Neuronal stem cell (in vitro differentiated cells): ENCODE measurements around the gene LTBP1.

ENCODE experiments used
- DNase-seq: peaks from one replicate; pipeline ENCODE4 v3.0.0-alpha.2; 2013; ENCODE audit warnings: low spot score
- H2AFZ ChIP-seq: one replicate; pipeline ENCODE4 v1.6.1; 2013; ENCODE audit warnings: mild to moderate bottlenecking, low read length, inconsistent platforms
- H2AK5ac ChIP-seq: 2 replicates; pipeline ENCODE4 v1.6.1; 2013; ENCODE audit warnings: low read depth, mild to moderate bottlenecking, inconsistent platforms, low read length, moderate library complexity, mixed read lengths
- H2BK120ac ChIP-seq: 2 replicates; pipeline ENCODE4 v1.6.1; 2013; ENCODE audit warnings: low read depth, mild to moderate bottlenecking, inconsistent platforms, low read length, moderate library complexity, mixed read lengths
- H2BK12ac ChIP-seq: one replicate; pipeline ENCODE4 v1.6.1; 2013; ENCODE audit warnings: low read length, inconsistent platforms
- H2BK15ac ChIP-seq: 2 replicates; pipeline ENCODE4 v1.6.1; 2013; ENCODE audit warnings: mild to moderate bottlenecking, low read length, inconsistent platforms, mixed read lengths
- H2BK5ac ChIP-seq: one replicate; pipeline ENCODE4 v1.6.1; 2013; ENCODE audit warnings: inconsistent platforms, mild to moderate bottlenecking, low read length, moderate library complexity
- H3K14ac ChIP-seq: one replicate; pipeline ENCODE4 v1.6.1; 2013; ENCODE audit warnings: low read length, inconsistent platforms
- H3K18ac ChIP-seq: 2 replicates; pipeline ENCODE4 v1.6.1; 2013; ENCODE audit warnings: low read length, inconsistent platforms
- H3K23ac ChIP-seq: 2 replicates; pipeline ENCODE4 v1.6.1; 2013; ENCODE audit warnings: low read depth, mild to moderate bottlenecking, mixed read lengths, low read length, inconsistent platforms; ENCODE audit not compliant: poor library complexity
- H3K27ac ChIP-seq: replicated peaks from 3 replicates; pipeline ENCODE4 v1.5.1; 2013; ENCODE audit warnings: low read length, inconsistent platforms
- H3K27me3 ChIP-seq, 3 experiments: 2 replicates each; pipeline ENCODE4 v1.6.1; 2013; ENCODE audit warnings: low read length in 3 of 3, mild to moderate bottlenecking in 2 of 3, inconsistent platforms in 1 of 3, low read depth in 1 of 3, mixed read lengths in 1 of 3, moderate library complexity in 1 of 3; ENCODE audit not compliant: control insufficient read depth in 3 of 3, insufficient read depth in 3 of 3
- H3K36me3 ChIP-seq, 2 donors: replicated peaks in 1 of 2; 2 replicates each; pipeline ENCODE4 v1.6.1; 2013; ENCODE audit warnings: low read length in 2 of 2; ENCODE audit not compliant: control insufficient read depth in 2 of 2, insufficient read depth in 2 of 2
- H3K4ac ChIP-seq: 2 replicates; pipeline ENCODE4 v1.6.1; 2013; ENCODE audit warnings: inconsistent platforms, mild to moderate bottlenecking, low read length, moderate library complexity
- H3K4me1 ChIP-seq, 2 donors: 1 replicate in 1 of 2; 2 replicates in 1 of 2; pipeline ENCODE4 v1.6.1; 2013; ENCODE audit warnings: low read length in 2 of 2, low read depth in 1 of 2; ENCODE audit not compliant: control insufficient read depth in 2 of 2, insufficient read depth in 1 of 2
- H3K4me2 ChIP-seq: one replicate; pipeline ENCODE4 v1.6.1; 2013; ENCODE audit warnings: mild to moderate bottlenecking, low read length, inconsistent platforms; ENCODE audit not compliant: insufficient read depth, poor library complexity, severe bottlenecking
- H3K4me3 ChIP-seq, 2 donors: 2 replicates each; pipeline ENCODE4 v1.5.1; 2013; ENCODE audit warnings: low read length in 2 of 2, mild to moderate bottlenecking in 2 of 2, inconsistent platforms in 1 of 2, moderate library complexity in 1 of 2
- H3K79me1 ChIP-seq: one replicate; pipeline ENCODE4 v1.6.1; 2013; ENCODE audit warnings: low read depth, mild to moderate bottlenecking, inconsistent platforms, low read length, moderate library complexity
- H3K9ac ChIP-seq: one replicate; pipeline ENCODE4 v1.6.1; 2013; ENCODE audit warnings: mild to moderate bottlenecking, low read depth, low read length, inconsistent platforms; ENCODE audit not compliant: poor library complexity
- H3K9me3 ChIP-seq, 2 donors: replicated peaks in 1 of 2; 2 replicates each; pipeline versions ENCODE3 to v1.6.1; 2013; ENCODE audit warnings: low read length in 2 of 2, mild to moderate bottlenecking in 2 of 2, inconsistent platforms in 1 of 2, low read depth in 1 of 2, mixed read lengths in 1 of 2, moderate library complexity in 1 of 2; ENCODE audit not compliant: control insufficient read depth in 2 of 2, insufficient read depth in 1 of 2
- H4K8ac ChIP-seq: one replicate; pipeline ENCODE4 v1.6.1; 2013; ENCODE audit warnings: low read depth, mild to moderate bottlenecking, inconsistent platforms, low read length, moderate library complexity
- H4K91ac ChIP-seq: one replicate; pipeline ENCODE4 v1.6.1; 2013; ENCODE audit warnings: low read length, low read depth, mild to moderate bottlenecking, inconsistent platforms; ENCODE audit not compliant: poor library complexity
- WGBS, 2 donors: extraction: QIAGEN DNeasy Blood & Tissue Kit; methylation state at CpG; one replicate each; pipeline ENCODE4 v1.1.7; 2013; ENCODE audit warnings: missing lambda C conversion rate in 2 of 2, mixed read lengths in 1 of 2; ENCODE audit not compliant: insufficient read length in 2 of 2, insufficient replicate concordance in 1 of 2; ENCODE audit errors: extremely low coverage in 2 of 2; 5-methylcytosine and 5-hydroxymethylcytosine counted together

The LTBP1 gene

GRCh38 chr2:32962690-32963089, 15.9 kb downstream of the LTBP1 start:
- H3K4me2 ChIP-seq = no peak overlapping the region
- no peak overlapping the region for H3K9ac ChIP-seq
- H2AFZ ChIP-seq = no peak overlapping the region
- H2BK5ac ChIP-seq = no peak overlapping the region
- no peak overlapping the region for H3K14ac ChIP-seq
- no peak overlapping the region for H2AK5ac ChIP-seq
- no peak overlapping the region for H3K4ac ChIP-seq
- no peak overlapping the region for H2BK12ac ChIP-seq
- H4K91ac ChIP-seq = no peak overlapping the region
- H3K4me1 ChIP-seq = peaks cover 0 to 2% of the 10 kb centered on the region in 2 donors
- WGBS, 2 donors = no CpG with 5 or more reads among the region's 3 CpGs
- no peaks in the 10 kb centered on the region for H3K27me3 ChIP-seq
- peaks cover 2% of the 10 kb centered on the region for H3K79me1 ChIP-seq
- no peak overlapping the region for H2BK15ac ChIP-seq
- no peak overlapping the region for H4K8ac ChIP-seq
- H3K18ac ChIP-seq = peak overlapping the region; percentile 31
- H3K27ac ChIP-seq = no peak overlapping the region
- peaks cover 0 to 4% of the 10 kb centered on the region in 2 donors for H3K36me3 ChIP-seq
- DNase-seq = no peak
- no peak overlapping the region for H2BK120ac ChIP-seq
- H3K9me3 ChIP-seq = no peaks in the 10 kb centered on the region
- no peak overlapping the region for H3K4me3 ChIP-seq
- H3K23ac ChIP-seq = no peak overlapping the region

GRCh38 chr2:32963941-32964340, 17.2 kb downstream of the LTBP1 start:
- Histone ChIP-seq H3K4me1 (peaks cover 0 to 2% of the 10 kb centered on the region in 2 donors), H2BK120ac (no peak overlapping the region), H3K4ac (no peak overlapping the region), H3K4me2 (no peak overlapping the region), H3K36me3 (peaks cover 0 to 2% of the 10 kb centered on the region in 2 donors), H4K8ac (no peak overlapping the region), H3K14ac (no peak overlapping the region), H3K9ac (no peak overlapping the region), H3K27me3 (no peaks in the 10 kb centered on the region), H2AFZ (no peak overlapping the region), H2AK5ac (no peak overlapping the region), H3K18ac (no peak overlapping the region), H4K91ac (no peak overlapping the region), H3K27ac (no peak overlapping the region), H2BK5ac (no peak overlapping the region), H2BK15ac (no peak overlapping the region), H2BK12ac (no peak overlapping the region), H3K4me3 (no peak overlapping the region), H3K9me3 (no peaks in the 10 kb centered on the region), H3K79me1 (peaks cover 2% of the 10 kb centered on the region), H3K23ac (no peak overlapping the region)
- DNase-seq = no peak
- WGBS, 2 donors = no CpG with 5 or more reads among the region's 3 CpGs

GRCh38 chr2:32965523-32966171, 18.9 kb downstream of the LTBP1 start:
- H3K18ac ChIP-seq = no peak overlapping the region
- H3K36me3 ChIP-seq = peaks cover 0 to 2% of the 10 kb centered on the region in 2 donors
- H4K8ac ChIP-seq = no peak overlapping the region
- H2BK5ac ChIP-seq = no peak overlapping the region
- H2BK12ac ChIP-seq = no peak overlapping the region
- no peak overlapping the region for H3K9ac ChIP-seq
- H2AK5ac ChIP-seq = no peak overlapping the region
- no peaks in the 10 kb centered on the region for H3K9me3 ChIP-seq
- H3K4me1 ChIP-seq = peaks cover 0 to under 1% of the 10 kb centered on the region in 2 donors
- no peak overlapping the region for H3K4me3 ChIP-seq
- WGBS, 2 donors = no CpG with 5 or more reads among the region's 2 CpGs
- no peaks in the 10 kb centered on the region for H3K27me3 ChIP-seq
- H3K4ac ChIP-seq = no peak overlapping the region
- no peak overlapping the region for H3K4me2 ChIP-seq
- H3K27ac ChIP-seq = no peak overlapping the region
- H3K14ac ChIP-seq = no peak overlapping the region
- no peak overlapping the region for H3K23ac ChIP-seq
- no peak overlapping the region for H2BK15ac ChIP-seq
- no peak overlapping the region for H4K91ac ChIP-seq
- no peak overlapping the region for H2AFZ ChIP-seq
- no peak overlapping the region for H2BK120ac ChIP-seq
- H3K79me1 ChIP-seq = peaks cover 2% of the 10 kb centered on the region
- no peak for DNase-seq

GRCh38 chr2:32969444-32970162, 22.9 kb downstream of the LTBP1 start:
- H3K27me3 ChIP-seq = no peaks in the 10 kb centered on the region
- no peak overlapping the region for H2AFZ ChIP-seq
- no peaks in the 10 kb centered on the region for H3K4me1 ChIP-seq
- no peak overlapping the region for H2BK120ac ChIP-seq
- H4K8ac ChIP-seq = no peak overlapping the region
- no peak overlapping the region for H3K23ac ChIP-seq
- H3K79me1 ChIP-seq = no peaks in the 10 kb centered on the region
- no peak overlapping the region for H2BK15ac ChIP-seq
- no peak overlapping the region for H3K9ac ChIP-seq
- H4K91ac ChIP-seq = no peak overlapping the region
- no peak overlapping the region for H3K14ac ChIP-seq
- H3K36me3 ChIP-seq = no peaks in the 10 kb centered on the region
- no peak overlapping the region for H2BK5ac ChIP-seq
- no peak overlapping the region for H3K4ac ChIP-seq
- no CpG with 5 or more reads among the region's 2 CpGs for WGBS, 2 donors
- no peak for DNase-seq
- H3K4me3 ChIP-seq = no peak overlapping the region
- peaks cover 0 to 1% of the 10 kb centered on the region in 2 donors for H3K9me3 ChIP-seq
- H2AK5ac ChIP-seq = no peak overlapping the region
- H3K18ac ChIP-seq = no peak overlapping the region
- H2BK12ac ChIP-seq = no peak overlapping the region
- H3K27ac ChIP-seq = no peak overlapping the region
- no peak overlapping the region for H3K4me2 ChIP-seq
